ENCODE data around the gene CCNY.
"Not testable (repeated sequence)": the region's sequence is repeated elsewhere in the genome, so short reads cannot be mapped to it uniquely, and the experiment has no call there.

CCNY gene

DNA sequence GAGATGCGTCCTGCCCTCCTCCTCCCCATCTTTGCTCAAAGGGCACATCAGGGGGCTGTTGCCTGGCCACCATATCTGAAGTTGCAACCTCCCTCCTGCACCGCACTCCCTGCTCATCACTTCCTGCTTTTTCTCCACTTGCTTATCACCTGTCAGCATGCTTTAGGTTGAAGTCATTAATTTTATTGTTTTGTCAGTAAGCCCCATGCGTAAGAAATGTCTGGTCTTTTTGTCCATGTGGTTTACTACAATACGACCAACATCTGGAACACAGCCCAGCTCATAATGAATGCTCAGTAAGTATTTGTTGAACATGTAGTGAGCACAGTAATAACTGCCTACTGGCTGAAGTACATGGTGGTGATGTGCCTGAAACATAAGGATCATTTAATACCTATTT is 197.3 kb downstream of the CCNY start:
- Histone ChIP-seq H3K4me3 (no peak overlapping the region), H3K27ac (no peak overlapping the region)
- TF ChIP-seq, protein P1, sequence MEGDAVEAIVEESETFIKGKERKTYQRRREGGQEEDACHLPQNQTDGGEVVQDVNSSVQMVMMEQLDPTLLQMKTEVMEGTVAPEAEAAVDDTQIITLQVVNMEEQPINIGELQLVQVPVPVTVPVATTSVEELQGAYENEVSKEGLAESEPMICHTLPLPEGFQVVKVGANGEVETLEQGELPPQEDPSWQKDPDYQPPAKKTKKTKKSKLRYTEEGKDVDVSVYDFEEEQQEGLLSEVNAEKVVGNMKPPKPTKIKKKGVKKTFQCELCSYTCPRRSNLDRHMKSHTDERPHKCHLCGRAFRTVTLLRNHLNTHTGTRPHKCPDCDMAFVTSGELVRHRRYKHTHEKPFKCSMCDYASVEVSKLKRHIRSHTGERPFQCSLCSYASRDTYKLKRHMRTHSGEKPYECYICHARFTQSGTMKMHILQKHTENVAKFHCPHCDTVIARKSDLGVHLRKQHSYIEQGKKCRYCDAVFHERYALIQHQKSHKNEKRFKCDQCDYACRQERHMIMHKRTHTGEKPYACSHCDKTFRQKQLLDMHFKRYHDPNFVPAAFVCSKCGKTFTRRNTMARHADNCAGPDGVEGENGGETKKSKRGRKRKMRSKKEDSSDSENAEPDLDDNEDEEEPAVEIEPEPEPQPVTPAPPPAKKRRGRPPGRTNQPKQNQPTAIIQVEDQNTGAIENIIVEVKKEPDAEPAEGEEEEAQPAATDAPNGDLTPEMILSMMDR (IDR thresholded peaks at IDR 0.05), result no peak
- no peak for DNase-seq (ENCODE audit: low spot score)

GRCh38 chr10:35535136-35535535 is 198.8 kb downstream of the CCNY start:
- TF ChIP-seq, protein P1 (IDR thresholded peaks at IDR 0.05), result no peak
- Histone ChIP-seq H3K27ac (no peak overlapping the region), H3K4me3 (no peak overlapping the region)
- DNase-seq (ENCODE audit: low spot score), result no peak

DNA sequence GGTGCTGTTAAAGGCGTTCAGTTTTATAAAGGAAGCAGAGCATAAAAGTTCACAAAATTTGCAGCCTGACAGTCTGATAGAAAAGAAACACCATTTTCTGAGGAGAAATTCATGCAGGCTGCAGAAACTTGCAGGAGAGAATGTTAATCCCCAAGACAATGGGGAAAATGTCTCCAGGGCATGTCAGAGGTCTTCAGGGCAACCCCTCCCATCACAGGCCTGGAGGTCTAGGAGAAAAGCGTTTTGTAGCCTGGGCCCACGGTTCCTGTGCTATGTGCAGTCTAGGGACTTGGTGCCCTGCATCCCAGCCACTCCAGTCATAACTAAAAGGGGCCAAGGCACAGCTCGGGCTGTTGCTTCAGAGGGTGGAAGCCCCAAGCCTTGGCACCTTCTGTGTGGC is 200.5 kb downstream of the CCNY start:
- no peak overlapping the region for H3K27ac ChIP-seq

GRCh38 chr10:35537925-35538324 is 201.6 kb downstream of the CCNY start:
- DNase-seq (ENCODE audit: low spot score); H3K27ac ChIP-seq; H3K4me3 ChIP-seq: not testable (repeated sequence)

More for the DNA sequence above, 200.5 kb downstream of the CCNY start:
- TF ChIP-seq, protein P1 (IDR thresholded peaks at IDR 0.05), result no peak
- no peak overlapping the region for H3K4me3 ChIP-seq
- DNase-seq (ENCODE audit: low spot score), result no peak

DNA sequence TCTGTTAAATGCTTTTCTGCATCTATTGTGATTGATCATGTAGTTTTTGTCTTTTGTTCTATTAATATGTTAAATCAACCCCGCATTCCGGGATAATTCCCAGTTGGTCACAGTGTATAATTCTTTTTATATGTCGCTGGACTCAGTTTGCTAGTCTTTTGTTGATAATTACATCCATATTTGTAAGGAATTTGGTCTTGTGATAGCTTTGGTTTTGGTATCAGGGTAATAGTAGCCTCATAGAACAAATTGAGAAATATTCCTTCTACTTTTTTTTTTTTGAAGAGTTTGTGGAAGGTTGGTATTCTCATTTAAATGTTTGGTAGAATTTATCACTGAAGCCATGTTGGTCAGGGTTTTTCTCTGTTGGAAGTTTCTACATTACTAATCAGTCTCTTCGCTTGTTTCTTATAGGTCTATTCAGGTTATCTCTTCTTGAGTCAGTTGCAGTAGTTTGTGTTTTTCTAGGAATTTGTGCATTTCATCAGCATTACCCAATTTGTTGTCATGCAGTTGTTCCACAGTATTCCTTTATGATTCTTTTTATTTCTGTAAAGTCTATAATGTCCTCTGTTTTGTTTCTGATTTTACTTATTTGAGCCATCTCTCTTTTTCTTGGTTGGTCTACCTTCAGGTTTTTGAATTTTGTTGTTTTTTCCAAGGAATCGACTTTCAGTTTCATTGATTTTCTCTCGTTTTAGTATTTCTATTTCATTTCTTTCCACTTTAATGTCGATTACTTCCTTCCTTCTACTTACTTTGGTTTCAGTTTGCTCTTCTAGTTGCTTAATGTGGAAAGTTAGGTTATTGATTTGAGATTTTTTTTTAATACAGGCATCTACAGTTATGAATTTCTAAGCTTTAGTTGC is 204.2 kb downstream of the CCNY start:
- Histone ChIP-seq H3K4me3 (no peak overlapping the region), H3K27ac (no peak overlapping the region)
- TF ChIP-seq, protein P1 (IDR thresholded peaks at IDR 0.05), result no peak
- no peak for DNase-seq (ENCODE audit: low spot score)

DNA sequence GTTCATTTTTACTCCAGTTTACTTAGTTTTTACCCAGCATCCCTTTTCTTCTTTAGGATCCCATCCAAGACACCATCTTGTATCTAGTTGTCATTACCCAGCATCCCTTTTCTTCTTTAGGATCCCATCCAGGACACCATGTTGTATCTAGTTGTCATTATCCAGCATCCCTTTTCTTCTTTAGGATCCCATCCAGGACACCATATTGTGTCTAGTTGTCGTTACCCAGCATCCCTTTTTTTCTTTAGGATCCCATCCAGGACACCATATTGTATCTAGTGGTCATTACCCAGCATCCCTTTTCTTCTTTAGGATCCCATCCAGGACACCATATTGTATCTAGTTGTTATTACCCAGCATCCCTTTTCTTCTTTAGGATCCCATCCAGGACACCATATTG is 205.4 kb downstream of the CCNY start:
- DNase-seq (ENCODE audit: low spot score), result no peak
- TF ChIP-seq, protein P1 (IDR thresholded peaks at IDR 0.05), result no peak

GRCh38 chr10:35542303-35542702 is 206.0 kb downstream of the CCNY start:
- TF ChIP-seq, protein P1 (IDR thresholded peaks at IDR 0.05), result no peak

More for the DNA sequence above, 205.4 kb downstream of the CCNY start:
- H3K27ac ChIP-seq, result no peak overlapping the region
- H3K4me3 ChIP-seq, result no peak overlapping the region

More at GRCh38 chr10:35542303-35542702, 206.0 kb downstream of the CCNY start:
- no peak overlapping the region for H3K4me3 ChIP-seq
- DNase-seq (ENCODE audit: low spot score), result no peak
- H3K27ac ChIP-seq, result no peak overlapping the region
